Heart left ventricle (tissue), 16 donors: ENCODE results near the gene KIAA0825. TPM values are rescaled to one million over a fixed set of nuclear protein-coding genes. Genes with fewer than 3 reads are reported as not detected.

ENCODE experiments used
- ATAC-seq, 4 donors: fragments of 200-7000 bp; cut with Tn5 transposase; one replicate each; pipeline ENCODE4 v1.9.1; 2020 to 2022; ENCODE audit warnings: moderate library complexity in 4 of 4, mild to moderate bottlenecking in 3 of 4, moderate number of reproducible peaks in 1 of 4
- DNase-seq, 5 donors: peaks; one replicate each; pipeline ENCODE4 v3.0.0-alpha.2; 2020
- H3K27ac ChIP-seq, 12 donors: fragments of 200-600 bp; sonication (generic) in 4 of 12; one replicate each; pipeline versions ENCODE4 v1.5.0 to v1.8.0; 2016 to 2022; ENCODE audit warnings: mild to moderate bottlenecking in 2 of 12
- H3K27me3 ChIP-seq, 9 donors: fragments of 200-600 bp; sonication (generic) in 2 of 9; one replicate each; pipeline versions ENCODE4 v1.5.1 to v1.8.0; 2016 to 2022; ENCODE audit warnings: mild to moderate bottlenecking in 3 of 9
- H3K36me3 ChIP-seq, 9 donors: fragments of 200-600 bp; sonication (generic) in 2 of 9; one replicate each; pipeline versions ENCODE4 v1.5.0 to v1.8.0; 2018 to 2022; ENCODE audit warnings: mild to moderate bottlenecking in 2 of 9
- H3K4me1 ChIP-seq, 12 donors: fragments of 200-600 bp; sonication (generic) in 4 of 12; one replicate each; pipeline versions ENCODE4 v1.5.0 to v1.8.0; 2016 to 2022; ENCODE audit warnings: mild to moderate bottlenecking in 3 of 12
- H3K4me3 ChIP-seq, 12 donors: fragments of 200-600 bp; sonication (generic) in 4 of 12; one replicate each; pipeline versions ENCODE4 v1.5.0 to v1.8.0; 2017 to 2022; ENCODE audit warnings: mild to moderate bottlenecking in 9 of 12, moderate library complexity in 4 of 12
- H3K9me3 ChIP-seq, 12 donors: fragments of 200-600 bp; sonication (generic) in 4 of 12; one replicate each; pipeline versions ENCODE4 v1.5.0 to v1.8.0; 2016 to 2022; ENCODE audit warnings: mild to moderate bottlenecking in 1 of 12
- CTCF ChIP-seq, 12 donors: fragments of 200-600 bp; sonication (generic) in 4 of 12; IDR thresholded peaks; one replicate each; pipeline versions ENCODE4 v1.5.0 to v1.8.0; 2018 to 2022; ENCODE audit warnings: antibody characterized with exemption in 12 of 12, mild to moderate bottlenecking in 5 of 12
- POLR2A ChIP-seq, 2 donors: fragments of 450-650 bp; IDR thresholded peaks; one replicate each; pipeline ENCODE4 v1.6.1; 2017; ENCODE audit warnings: antibody characterized with exemption in 2 of 2, mild to moderate bottlenecking in 2 of 2, moderate library complexity in 2 of 2
- WGBS, 4 donors: extraction: QIAGEN DNeasy Blood & Tissue Kit in 2 of 4; methylation state at CpG; one replicate each; pipeline versions ENCODE4 v1.1.5 to v1.1.7; 2013 to 2018; 5-methylcytosine and 5-hydroxymethylcytosine counted together
- intact Hi-C, 10 donors: fragments of 100-400 bp; cut with DNase I; formaldehyde crosslinking; loops; one replicate each; pipeline versions ENCODE4 v1.11.1 to v1.14.2; 2022
- polyA plus RNA-seq, 2 donors: library from polyadenylated mRNA; stranded (reverse); fragments of 200-250 nt; gene quantifications; one replicate each; pipeline ENCODE4 v1.2.3, GENCODE V29; 2013
- total RNA-seq, 9 donors: library from RNA; depleted of rRNA in 2 of 9; stranded (reverse); fragments of >200 nt in 2 of 9; fragmentation: NEBNext Ultra II Directional in 3 of 9; extraction: Animal tissue kit (Norgen Biotek cat#: 25700) in 3 of 9; gene quantifications; one replicate each; pipeline versions ENCODE4 v1.1.0 to v1.2.4, GENCODE V29; 2016 to 2023
- donor health status: ischemic (EF 13 %, LVEDD 7.1; RV severe dilation, severe dysfunction).
- donor health status: healthy with polysubstance abuse.
- donor health status: DM: no; HTN: yes; CAD: no.
- donor health status: DM: no; HTN: no; CAD: no.
- donor health status: ischemic (EF 25% LVEDD 6.9; RV normal size, moderate dysfunction).
- donor health status: ischemic (EF 25% LVEDD 5.7; RV mildly dilated, moderate dysfunction).
- donor health status: healthy.
- donor health status: DM: yes; HTN: yes; CAD: no.
- donor health status: ischemic (EF 35%, LVEDD 5.7; RV mildly dilated, moderate dysfunction).
- donor health status: nonischemic (EF 11% LVEDD 7.7; RV severe dilation, severe dysfunction).
- donor health status: DM: yes; HTN: yes; CAD: no.
- donor health status: PGD.
- donor health status: ischemic (EF 29% LVEDD 5.4; RV normal size, mild dysfunction).
- donor health status: nonischemic (EF 23%, LVEDD 6.1; RV moderate dilation, normal function).

The KIAA0825 gene
- total and polyA plus RNA-seq, 11 donors: 0.27 to 4.1 (median 2.4) TPM

GRCh38 chr5:94361832-94362796, 256.3 kb downstream of the KIAA0825 start:
- Histone ChIP-seq H3K9me3 (no peaks in the 10 kb centered on the region), H3K4me1 (peaks cover 0 to 6% (median 0%) of the 10 kb centered on the region in 12 donors), H3K27me3 (no peaks in the 10 kb centered on the region), H3K36me3 (no peaks in the 10 kb centered on the region), H3K27ac (no peak overlapping the region), H3K4me3 (no peak overlapping the region)
- intact Hi-C loops: no loop called here
- TF ChIP-seq CTCF (IDR thresholded peaks at IDR 0.05) (no peak), POLR2A (IDR thresholded peaks at IDR 0.05) (no peak)
- WGBS, 4 donors: 70 to 79% (median 77%) methylated on average over 5 of the region's 5 CpGs
- DNase-seq (no peak), ATAC-seq (no peak)

- DNase-seq: no peak
- H3K27me3 ChIP-seq: no peaks in the 10 kb centered on the region
- H3K27ac ChIP-seq: no peak overlapping the region
- 61 to 80% (median 68%) methylated on average over 1 of the region's 1 CpG for WGBS, 4 donors
- ATAC-seq: no peak
- no peaks in the 10 kb centered on the region for H3K36me3 ChIP-seq
- H3K9me3 ChIP-seq: no peaks in the 10 kb centered on the region
- peaks cover 0 to 6% (median 0%) of the 10 kb centered on the region in 12 donors for H3K4me1 ChIP-seq
- no peak overlapping the region for H3K4me3 ChIP-seq
- no peak for TF ChIP-seq CTCF (IDR thresholded peaks at IDR 0.05)
- intact Hi-C loops: no loop called here
Observed at GRCh38 chr5:94361161-94361560, 257.2 kb downstream of the KIAA0825 start.

GRCh38 chr5:94360382-94361130, 257.8 kb downstream of the KIAA0825 start:
- Histone ChIP-seq H3K4me1 (peaks cover 0 to 6% (median 0%) of the 10 kb centered on the region in 12 donors), H3K4me3 (no peak overlapping the region), H3K27ac (peak overlapping the region in 4 of 12 donors; percentile 10 to 45 (median 37)), H3K36me3 (no peaks in the 10 kb centered on the region), H3K27me3 (no peaks in the 10 kb centered on the region), H3K9me3 (no peaks in the 10 kb centered on the region)
- ATAC-seq: peak; percentile 63 to 81 (median 79)
- intact Hi-C loops: no loop called here
- 71 to 82% (median 74%) methylated on average over 4 of the region's 4 CpGs for WGBS, 4 donors
- DNase-seq: peak in 2 of 5 donors; percentile 23
- TF ChIP-seq CTCF (IDR thresholded peaks at IDR 0.05) (no peak), POLR2A (IDR thresholded peaks at IDR 0.05) (no peak)

GRCh38 chr5:94359880-94360279, 258.5 kb downstream of the KIAA0825 start:
- WGBS, 4 donors: 54 to 75% (median 63%) methylated on average over 3 of the region's 3 CpGs
- Histone ChIP-seq H3K9me3 (no peaks in the 10 kb centered on the region), H3K36me3 (no peaks in the 10 kb centered on the region), H3K4me3 (no peak overlapping the region), H3K4me1 (peaks cover 0 to 6% (median 0%) of the 10 kb centered on the region in 12 donors), H3K27ac (peak overlapping the region in 5 of 12 donors; percentile 11 to 45 (median 30)), H3K27me3 (no peaks in the 10 kb centered on the region)
- TF ChIP-seq CTCF (IDR thresholded peaks at IDR 0.05): no peak
- TF ChIP-seq POLR2A (IDR thresholded peaks at IDR 0.05): no peak
- ATAC-seq: peak in 3 of 4 donors; percentile 55 to 72 (median 65)
- no peak for DNase-seq
- intact Hi-C loops: no loop called here
